Endometrium (tissue), 2 donors: ENCODE measurements around the gene RAB5B.
"Not testable (repeated sequence)": the region's sequence is repeated elsewhere in the genome, so short reads cannot be mapped to it uniquely, and the experiment has no call there.

ENCODE experiments used
- FAIRE-seq: peaks from 2 replicates; lab custom pipeline; 2012; peaks lifted over from hg19 to GRCh38; lab: Jason Lieb, UNC
- donor health status: control.
- donor health status: control.

RAB5B gene

DNA sequence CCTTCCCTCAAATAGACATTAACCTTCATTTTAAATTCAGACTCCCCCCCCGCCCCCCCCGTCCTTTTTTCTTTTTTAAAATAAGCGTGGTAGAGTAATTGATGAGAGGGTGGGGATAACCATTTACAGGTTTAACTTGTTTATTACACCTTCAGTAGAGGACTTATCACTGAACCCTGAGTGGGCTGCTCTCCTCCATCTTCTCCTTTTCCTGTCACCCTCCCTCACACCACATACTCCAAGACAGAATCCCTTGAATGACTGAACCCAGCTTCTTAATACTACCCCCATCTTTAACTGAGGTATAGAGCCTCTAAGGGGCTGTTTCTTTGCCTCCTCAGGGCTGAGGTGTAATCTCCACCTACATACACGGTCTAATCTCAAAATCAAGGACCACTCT lies 43.3 kb downstream of the RAB5B start:
- FAIRE-seq = no peak

DNA sequence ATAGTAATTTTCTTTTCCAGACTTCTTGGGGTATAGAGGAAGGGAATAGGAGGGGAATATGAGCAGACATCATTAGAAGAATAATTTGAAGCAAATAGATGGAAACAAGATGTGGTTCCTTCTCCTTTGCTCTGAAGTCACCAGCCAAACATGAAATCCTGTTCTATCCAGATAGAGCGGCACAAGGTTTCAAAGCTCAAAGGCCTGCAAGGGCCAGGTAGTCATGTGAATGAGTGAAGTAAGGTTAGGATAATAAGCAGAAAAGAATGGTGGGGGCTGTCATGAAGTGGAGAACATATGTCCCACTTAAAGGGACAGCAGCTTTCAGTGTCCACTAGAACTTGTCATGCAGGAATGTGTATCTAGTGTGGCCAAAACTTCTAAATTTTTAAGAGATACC lies 44.5 kb downstream of the RAB5B start:
- FAIRE-seq = no peak

DNA sequence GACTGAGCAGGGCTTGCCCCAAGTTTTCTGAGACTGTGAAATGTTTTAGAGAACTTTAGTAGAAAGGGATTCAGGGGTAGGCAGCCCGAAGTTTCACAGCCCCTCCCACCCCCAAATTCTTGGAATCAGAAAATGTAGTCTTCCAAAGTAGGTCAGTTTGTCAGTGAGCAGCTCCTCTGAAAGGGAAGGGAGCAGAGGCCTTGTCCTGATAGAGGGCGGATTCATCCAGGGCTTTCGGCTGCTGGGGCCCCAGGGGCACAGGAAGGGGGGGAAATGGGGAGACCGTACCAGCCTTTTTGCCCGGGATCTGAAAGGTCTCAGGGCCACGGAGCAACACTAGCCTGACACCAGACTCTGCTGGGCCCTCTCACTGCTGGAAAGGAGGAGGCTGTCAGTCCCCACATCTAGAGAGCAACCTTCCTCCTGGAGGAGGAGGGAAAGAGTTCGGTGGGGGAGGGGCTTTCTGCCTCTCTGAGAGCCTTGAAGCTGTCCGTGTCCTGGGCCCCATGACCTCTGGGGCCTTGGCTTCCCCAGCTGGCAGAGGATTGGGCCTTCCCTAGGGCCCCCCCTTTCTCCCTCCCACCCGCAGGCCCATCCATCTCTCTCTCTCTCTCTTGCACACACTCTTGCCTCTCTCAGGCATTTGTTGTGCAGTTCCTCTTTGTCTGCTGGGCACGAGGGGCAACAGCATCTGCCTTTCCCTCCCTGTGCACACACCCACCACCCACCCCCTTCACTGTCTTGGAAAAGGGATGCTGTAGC lies 46.7 kb downstream of the RAB5B start, which contains the start of gene IKZF4:
Gene IKZF4 (plus strand): TSS at position 621 of the 762 bp plus-strand sequence. CDS start 451 bp downstream, outside the sequence.
- no peak for FAIRE-seq

DNA sequence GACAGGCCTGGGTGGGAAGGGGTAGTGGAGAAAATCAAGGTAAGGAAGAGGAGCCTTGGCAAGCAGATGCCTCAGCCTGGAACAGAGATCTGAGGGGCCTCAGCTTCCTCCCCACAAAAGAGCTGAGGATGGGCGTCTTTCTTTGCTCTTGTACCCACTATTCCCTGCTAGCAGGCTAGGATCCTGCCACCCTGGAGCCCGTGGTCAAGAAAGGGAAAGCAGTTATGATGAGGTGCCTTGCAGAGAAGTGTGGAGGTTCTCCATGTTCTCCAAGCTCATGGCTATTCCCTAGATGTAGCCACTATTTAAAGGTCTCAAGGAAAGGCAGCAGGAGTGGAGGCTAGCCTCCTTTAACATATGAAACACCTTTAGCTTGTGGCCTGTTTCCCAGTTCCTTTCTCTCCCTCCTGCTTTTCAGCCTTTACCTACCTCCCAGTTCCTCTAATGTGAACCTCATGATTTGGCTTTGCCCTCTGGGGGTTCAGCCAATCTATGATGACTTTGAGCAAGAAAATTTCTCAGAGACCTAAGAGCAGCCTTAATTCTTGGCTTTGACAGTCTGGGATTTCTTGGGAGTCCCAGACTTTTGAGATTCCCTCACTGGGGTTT lies 48.1 kb downstream of the RAB5B start:
- no peak for FAIRE-seq

DNA sequence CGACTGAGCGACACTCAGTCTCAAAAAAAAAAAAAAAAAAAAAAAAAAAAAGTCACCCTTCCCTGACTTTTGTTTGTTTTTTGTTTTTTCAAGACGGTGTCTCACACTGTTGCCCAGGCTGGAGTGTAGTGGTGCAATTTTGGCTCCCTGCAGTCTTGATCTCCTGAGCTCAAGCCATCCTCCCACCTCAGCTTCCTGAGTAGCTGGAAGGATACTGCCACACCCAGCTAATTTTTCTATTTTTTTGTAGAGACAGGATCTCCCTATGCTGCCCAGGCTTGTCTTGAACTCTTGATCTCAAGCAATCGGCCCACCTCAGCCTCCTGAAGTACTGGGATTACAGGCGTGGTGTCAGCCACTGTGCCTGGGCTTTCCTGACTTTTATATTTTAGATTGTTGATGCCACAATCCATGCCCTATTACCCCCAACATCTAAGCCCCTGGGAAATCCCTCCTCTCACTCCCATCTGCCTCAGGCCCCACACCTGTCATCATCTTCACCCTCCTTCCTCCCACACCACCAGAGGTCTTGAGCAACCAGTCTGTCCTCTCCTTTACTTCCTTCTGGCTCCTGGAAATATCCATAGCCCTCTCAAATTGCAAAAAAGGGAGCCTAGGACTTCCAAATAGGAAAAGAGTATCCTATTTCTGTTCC lies 54.8 kb downstream of the RAB5B start:
- FAIRE-seq = no peak

DNA sequence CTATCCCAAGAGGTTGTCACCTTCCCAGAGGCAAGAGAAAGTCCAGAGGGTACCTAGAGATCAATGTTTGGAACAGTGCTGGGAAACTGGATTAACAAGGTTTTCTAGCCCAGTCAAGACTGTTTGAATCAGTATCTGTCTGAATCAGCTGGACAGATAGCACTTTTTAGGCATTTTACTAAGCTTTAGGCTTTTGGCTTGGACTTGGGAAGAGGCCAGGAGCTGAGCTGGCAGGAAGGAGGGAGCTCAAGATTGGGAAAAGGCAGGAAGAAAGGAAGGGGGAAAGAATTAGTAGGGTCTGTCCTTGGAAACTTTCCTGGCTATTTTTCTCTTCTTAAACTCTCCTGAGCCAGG lies 55.3 kb downstream of the RAB5B start:
- FAIRE-seq = no peak

DNA sequence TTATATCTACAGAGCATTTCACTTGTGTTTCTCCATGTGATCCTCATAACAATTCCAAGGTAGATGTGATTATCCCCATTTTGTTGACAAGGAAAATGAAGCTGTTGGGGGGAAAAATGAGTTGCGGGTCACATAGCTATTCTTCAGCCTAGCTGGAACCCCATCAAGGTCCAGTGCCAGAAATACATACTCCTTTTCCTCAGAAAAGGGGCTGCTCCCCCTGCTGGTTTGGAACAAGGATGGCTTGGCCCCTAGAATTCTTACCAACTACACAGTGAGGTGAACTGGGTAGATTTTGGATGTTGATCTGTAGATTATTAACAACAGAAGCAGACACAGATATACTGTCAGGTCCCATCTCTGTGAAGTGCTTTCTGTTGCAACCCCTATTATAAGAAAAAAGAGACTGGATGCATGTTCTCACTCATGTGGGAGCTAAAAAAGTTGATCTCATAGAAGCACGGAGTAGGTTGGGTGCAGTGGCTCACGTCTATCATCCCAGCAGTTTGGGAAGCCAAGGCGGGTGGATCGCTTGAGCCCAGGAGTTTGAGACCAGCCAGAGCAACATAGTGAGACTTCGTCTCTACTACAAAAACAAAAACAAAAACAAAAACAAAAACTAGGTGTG lies 55.9 kb downstream of the RAB5B start:
- FAIRE-seq = no peak

DNA sequence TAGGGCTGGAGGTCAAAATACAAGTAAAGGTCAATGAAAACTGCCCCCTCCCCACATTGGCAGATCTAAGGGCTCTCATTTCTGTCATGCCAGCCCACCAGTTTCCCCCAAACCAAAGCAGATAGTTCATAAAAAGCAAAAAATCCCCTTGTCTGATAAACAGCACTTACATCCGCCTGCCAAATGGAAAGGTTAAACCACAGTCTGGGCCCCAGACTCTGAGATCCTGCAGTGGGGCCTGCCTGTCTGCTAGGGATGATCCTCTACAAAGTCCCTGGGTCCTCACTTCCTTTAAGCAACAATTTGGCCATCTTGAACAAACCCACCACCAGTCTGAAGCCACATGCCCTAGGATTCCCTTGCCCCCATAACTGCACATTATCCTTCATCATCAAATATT lies 58.1 kb downstream of the RAB5B start:
- FAIRE-seq = no peak

DNA sequence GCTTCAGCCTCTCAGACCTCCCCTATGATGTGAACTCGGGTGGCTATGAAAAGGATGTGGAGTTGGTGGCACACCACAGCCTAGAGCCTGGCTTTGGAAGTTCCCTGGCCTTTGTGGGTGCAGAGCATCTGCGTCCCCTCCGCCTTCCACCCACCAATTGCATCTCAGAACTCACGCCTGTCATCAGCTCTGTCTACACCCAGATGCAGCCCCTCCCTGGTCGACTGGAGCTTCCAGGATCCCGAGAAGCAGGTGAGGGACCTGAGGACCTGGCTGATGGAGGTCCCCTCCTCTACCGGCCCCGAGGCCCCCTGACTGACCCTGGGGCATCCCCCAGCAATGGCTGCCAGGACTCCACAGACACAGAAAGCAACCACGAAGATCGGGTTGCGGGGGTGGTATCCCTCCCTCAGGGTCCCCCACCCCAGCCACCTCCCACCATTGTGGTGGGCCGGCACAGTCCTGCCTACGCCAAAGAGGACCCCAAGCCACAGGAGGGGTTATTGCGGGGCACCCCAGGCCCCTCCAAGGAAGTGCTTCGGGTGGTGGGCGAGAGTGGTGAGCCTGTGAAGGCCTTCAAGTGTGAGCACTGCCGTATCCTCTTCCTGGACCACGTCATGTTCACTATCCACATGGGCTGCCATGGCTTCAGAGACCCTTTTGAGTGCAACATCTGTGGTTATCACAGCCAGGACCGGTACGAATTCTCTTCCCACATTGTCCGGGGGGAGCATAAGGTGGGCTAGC lies 60.9 kb downstream of the RAB5B start:
- no peak for FAIRE-seq

DNA sequence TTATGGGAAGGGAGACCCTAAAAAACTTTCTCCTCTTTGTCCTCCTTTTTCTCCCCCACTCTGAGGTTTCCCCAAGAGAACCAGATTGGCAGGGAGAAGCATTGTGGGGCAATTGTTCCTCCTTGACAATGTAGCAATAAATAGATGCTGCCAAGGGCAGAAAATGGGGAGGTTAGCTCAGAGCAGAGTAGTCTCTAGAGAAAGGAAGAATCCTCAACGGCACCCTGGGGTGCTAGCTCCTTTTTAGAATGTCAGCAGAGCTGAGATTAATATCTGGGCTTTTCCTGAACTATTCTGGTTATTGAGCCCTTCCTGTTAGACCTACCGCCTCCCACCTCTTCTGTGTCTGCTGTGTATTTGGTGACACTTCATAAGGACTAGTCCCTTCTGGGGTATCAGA lies 63.3 kb downstream of the RAB5B start:
- no peak for FAIRE-seq

DNA sequence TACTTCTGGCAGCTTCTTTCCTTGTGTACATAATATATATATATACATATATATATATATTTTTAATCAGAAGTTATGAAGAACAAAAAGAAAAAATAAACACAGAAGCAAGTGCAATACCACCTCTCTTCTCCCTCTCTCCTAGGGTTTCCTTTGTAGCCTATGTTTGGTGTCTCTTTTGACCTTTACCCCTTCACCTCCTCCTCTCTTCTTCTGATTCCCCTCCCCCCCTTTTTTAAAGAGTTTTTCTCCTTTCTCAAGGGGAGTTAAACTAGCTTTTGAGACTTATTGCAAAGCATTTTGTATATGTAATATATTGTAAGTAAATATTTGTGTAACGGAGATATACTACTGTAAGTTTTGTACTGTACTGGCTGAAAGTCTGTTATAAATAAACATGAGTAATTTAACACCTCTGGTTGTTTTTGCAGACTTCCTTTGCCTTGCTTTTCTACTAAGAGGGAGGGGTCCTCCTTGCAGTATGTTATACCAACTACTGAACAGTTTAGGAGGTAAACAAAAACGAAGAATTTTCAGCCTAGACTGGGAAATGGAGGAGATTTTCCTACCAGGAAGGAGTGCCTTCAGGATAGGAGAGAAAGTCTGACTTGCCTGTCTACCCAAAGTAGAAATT lies 64.3 kb downstream of the RAB5B start:
- no peak for FAIRE-seq

DNA sequence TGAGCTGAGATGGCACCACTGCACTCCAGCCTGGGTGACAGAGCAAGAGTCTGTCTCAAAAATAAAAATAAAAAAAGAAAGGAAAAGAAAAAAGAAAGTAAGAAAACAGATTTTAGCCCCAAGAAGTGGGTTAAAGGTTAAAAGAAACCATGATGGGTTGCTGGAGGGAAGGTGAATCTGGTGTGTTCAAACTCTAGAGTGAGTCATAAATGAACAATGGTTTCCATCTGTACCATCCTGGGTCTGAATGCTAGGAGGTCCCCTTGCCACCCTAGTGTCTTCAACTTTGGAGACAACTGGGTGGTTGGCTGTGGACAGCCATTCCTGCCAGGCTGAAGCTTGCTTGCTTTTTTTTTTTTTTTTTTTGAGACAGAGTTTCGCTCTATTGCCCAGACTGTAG lies 66.3 kb downstream of the RAB5B start:
- FAIRE-seq = no peak

DNA sequence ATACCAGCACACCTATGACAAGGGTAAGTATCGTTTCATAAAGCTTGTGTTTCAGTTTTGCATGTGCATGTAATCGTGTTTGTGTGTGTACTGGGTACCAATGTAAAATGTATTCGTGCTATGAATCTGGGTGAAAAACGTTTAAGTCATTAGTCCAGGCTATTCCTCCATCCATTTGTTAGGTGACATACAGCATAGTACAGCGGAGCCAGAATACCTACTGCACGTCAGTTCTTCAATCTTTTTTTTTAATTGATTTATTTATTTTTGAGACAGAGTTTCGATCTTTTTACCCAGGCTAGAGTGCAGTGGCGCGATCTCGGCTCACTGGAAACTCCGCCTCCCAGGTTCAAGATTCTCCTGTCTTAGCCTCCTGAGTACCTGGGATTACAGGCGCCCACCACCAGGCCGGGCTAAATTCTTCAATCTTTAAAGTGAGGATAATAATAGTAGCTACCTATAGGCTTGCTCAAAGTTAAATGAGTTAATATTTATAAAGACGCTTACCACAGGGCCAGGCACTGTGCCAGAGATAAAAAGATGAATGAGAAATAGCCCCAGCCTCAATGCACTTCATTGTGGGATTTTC lies 67.2 kb downstream of the RAB5B start:
- FAIRE-seq = no peak

DNA sequence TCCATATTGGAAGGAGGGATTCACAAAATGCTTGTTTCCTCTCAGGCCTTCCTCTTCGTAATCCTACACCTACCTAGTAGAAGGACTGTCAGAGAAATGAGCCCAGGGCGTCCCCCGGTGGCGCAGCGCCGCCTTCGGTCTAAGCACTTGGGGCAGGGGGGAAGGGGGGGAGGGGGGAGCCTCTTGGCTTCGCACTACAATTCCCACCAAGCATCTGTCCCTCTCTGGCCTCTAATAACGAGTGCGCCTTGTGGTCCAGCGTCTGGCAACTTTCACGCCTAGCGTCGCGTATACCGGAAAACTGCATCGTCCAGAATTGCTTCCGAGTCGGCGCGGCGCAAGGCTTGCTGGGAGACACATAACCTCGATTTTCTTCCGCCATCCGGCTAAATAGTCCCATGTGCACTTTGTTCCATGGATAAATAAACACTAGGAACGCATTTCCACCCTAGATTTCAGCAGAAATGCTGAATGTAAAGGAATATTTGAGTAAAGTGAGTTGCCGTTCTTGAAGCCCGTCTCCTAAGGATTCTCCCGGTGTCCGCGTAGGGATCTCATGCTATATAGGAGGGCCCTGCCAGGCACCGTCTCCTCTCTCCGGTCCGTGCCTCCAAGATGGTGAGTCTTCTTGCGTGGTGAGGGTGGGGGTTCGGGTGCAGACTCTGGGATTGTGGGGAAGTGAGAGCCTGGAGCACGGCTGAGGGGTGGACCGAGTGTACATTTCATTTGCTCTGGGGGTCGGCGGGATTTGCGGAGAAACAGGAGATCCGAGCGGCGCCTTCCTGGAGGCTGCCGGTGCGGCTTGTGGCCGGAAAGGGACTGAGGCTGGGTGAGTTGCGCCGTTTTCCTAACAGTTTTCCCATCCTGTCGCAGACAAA lies 67.9 kb downstream of the RAB5B start, which contains the start of gene RPS26:
Gene RPS26 (plus strand): TSS at position 367 of the 878 bp plus-strand sequence. CDS start 249 bp downstream, at position 616.
- FAIRE-seq = no peak

DNA sequence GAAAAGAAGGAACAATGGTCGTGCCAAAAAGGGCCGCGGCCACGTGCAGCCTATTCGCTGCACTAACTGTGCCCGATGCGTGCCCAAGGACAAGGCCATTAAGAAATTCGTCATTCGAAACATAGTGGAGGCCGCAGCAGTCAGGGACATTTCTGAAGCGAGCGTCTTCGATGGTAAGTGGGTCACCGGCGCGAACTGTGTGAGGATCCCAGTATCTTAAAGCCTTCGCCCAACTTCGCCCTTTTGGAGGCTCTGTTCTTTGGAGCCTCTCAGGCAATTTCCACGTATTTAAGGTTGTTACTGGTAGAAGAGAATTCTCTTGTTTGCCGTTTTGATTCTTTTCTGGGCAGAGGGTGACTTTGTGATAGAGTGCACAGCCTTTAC lies 68.5 kb downstream of the RAB5B start:
- FAIRE-seq = not testable (repeated sequence)

DNA sequence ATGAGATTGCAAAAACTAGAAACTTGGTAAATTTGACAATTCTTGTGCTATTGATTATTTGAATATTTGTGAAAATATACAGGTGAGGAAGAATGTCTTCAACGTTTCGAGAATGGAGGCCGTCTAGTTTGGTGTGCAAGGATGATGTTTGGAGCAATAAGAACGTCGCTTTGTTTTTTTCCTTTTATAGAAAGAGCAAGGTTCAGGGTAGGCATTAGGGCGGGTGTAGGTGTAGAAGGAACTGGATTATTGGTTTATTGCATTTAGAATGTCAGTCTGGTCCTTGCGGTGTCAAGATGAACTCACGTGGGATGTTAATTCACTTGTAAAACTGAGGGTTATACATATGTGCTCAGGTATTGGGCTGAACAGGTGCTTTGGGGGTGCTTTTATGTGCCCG lies 69.0 kb downstream of the RAB5B start:
- no peak for FAIRE-seq
